HepG2 (cell line): ENCODE data around the gene BSND. TPM values are rescaled to one million over a fixed set of nuclear protein-coding genes. Genes with fewer than 3 reads are reported as not detected.

ENCODE experiments used
- ATAC-seq: fragments of 200-7000 bp; cut with Tn5 transposase; 3 replicates; pipeline ENCODE4 v1.9.1; 2020; ENCODE audit warnings: mild to moderate bottlenecking, moderate library complexity
- BruUV-seq: library from RNA; stranded (reverse); fragments of 400-500 nt; replicated peaks from 2 replicates; lab custom pipeline; 2021; lab: Mats Ljungman, UMichigan
- CTCF ChIA-PET: fragments of 300-600 bp; formaldehyde crosslinking; extraction: SDS; loops from one replicate; lab custom pipeline; 2021; ENCODE audit warnings: low total read pairs, inconsistent platforms, low intra/inter-chr PET ratio; lab: Yijun Ruan, JAX
- POLR2A ChIA-PET: fragments of 350-600 bp; sonication (Branson Sonifier 250); formaldehyde crosslinking; loops from one replicate; lab custom pipeline; 2020; ENCODE audit warnings: antibody characterized with exemption, inconsistent platforms; lab: Yijun Ruan, JAX
- DNase-seq: peaks from one replicate; pipeline ENCODE4 v3.0.0-alpha.2; 2015; ENCODE audit warnings: low spot score
- FAIRE-seq: peaks from 3 replicates; lab custom pipeline; 2011; peaks lifted over from hg19 to GRCh38; lab: Jason Lieb, UNC
- H2AFZ ChIP-seq: one replicate; pipeline ENCODE4 v1.6.1; 2011; ENCODE audit warnings: low read length, inconsistent platforms
- H3K27ac ChIP-seq: fragments of 300-600 bp; 3 replicates; pipeline ENCODE4 v1.8.0; 2011; ENCODE audit warnings: mixed run types, mild to moderate bottlenecking, mixed read lengths, low read length, inconsistent platforms; ENCODE audit not compliant: insufficient read depth; ENCODE audit errors: extremely low read length
- H3K27me3 ChIP-seq, 2 experiments: fragments of 200-600 bp in 1 of 2; 2 replicates in 1 of 2; 3 replicates in 1 of 2; pipeline versions ENCODE4 v1.6.0 to v1.8.0; 2011; ENCODE audit warnings: low read length in 2 of 2, mild to moderate bottlenecking in 2 of 2, moderate library complexity in 2 of 2, inconsistent platforms in 1 of 2; ENCODE audit not compliant: insufficient read depth in 2 of 2, control insufficient read depth in 1 of 2
- H3K36me3 ChIP-seq, 2 experiments: fragments of 200-600 bp in 1 of 2; replicated peaks in 1 of 2; 2 replicates in 1 of 2; 3 replicates in 1 of 2; pipeline versions ENCODE4 v1.5.1 to v1.8.0; 2011; ENCODE audit warnings: low read length in 2 of 2, inconsistent platforms in 1 of 2; ENCODE audit not compliant: insufficient read depth in 2 of 2, control insufficient read depth in 1 of 2
- H3K4me1 ChIP-seq: 2 replicates; pipeline ENCODE4 v1.5.1; 2012; ENCODE audit warnings: low read length, inconsistent platforms; ENCODE audit not compliant: insufficient read depth
- H3K4me2 ChIP-seq: 2 replicates; pipeline ENCODE4 v1.6.0; 2011; ENCODE audit warnings: low read depth, low read length, inconsistent platforms
- H3K4me3 ChIP-seq, 3 experiments: fragments of 200-600 bp in 1 of 3; sonication (generic), shearing (Covaris generic) in 1 of 3; replicated peaks in 1 of 3; 2 replicates each; pipeline ENCODE4 v1.5.1; 2011 to 2016; ENCODE audit warnings: low read length in 3 of 3, inconsistent platforms in 2 of 3, low read depth in 2 of 3, mild to moderate bottlenecking in 2 of 3, control low read depth in 1 of 3, mixed read lengths in 1 of 3; ENCODE audit not compliant: insufficient read depth in 1 of 3
- H3K79me2 ChIP-seq: one replicate; pipeline ENCODE4 v1.6.1; 2011; ENCODE audit warnings: low read length, inconsistent platforms; ENCODE audit not compliant: insufficient read depth
- H3K9ac ChIP-seq: 2 replicates; pipeline ENCODE4 v1.6.0; 2011; ENCODE audit warnings: mild to moderate bottlenecking, low read depth, low read length, inconsistent platforms; ENCODE audit not compliant: insufficient read depth
- H3K9me3 ChIP-seq: 2 replicates; pipeline ENCODE4 v1.5.1; 2012; ENCODE audit warnings: mild to moderate bottlenecking, low read length
- H4K20me1 ChIP-seq: 2 replicates; pipeline ENCODE4 v1.6.0; 2011; ENCODE audit warnings: inconsistent platforms, mild to moderate bottlenecking, low read length, moderate library complexity; ENCODE audit not compliant: insufficient read depth
- ASH2L ChIP-seq: fragments of 300-600, 200-600 bp; sonication (generic); IDR thresholded peaks from 2 replicates; pipeline ENCODE4 v1.7.0; 2017; ENCODE audit warnings: low read depth, mild to moderate bottlenecking, moderate library complexity, mixed read lengths, low read length; ENCODE audit not compliant: insufficient read length
- CCAR2 ChIP-seq: fragments of 200-400 bp; formaldehyde crosslinking; optimal IDR thresholded peaks from 2 replicates; pipeline ENCODE3; 2018; ENCODE audit warnings: low read depth, mild to moderate bottlenecking, low read length, moderate library complexity
- GLI4 ChIP-seq: sonication (generic); formaldehyde crosslinking; IDR thresholded peaks from 2 replicates; pipeline ENCODE4 v1.5.1; 2020; ENCODE audit warnings: missing genetic modification reagents, mild to moderate bottlenecking, moderate library complexity, borderline replicate concordance
- MEIS1 ChIP-seq: sonication (generic); formaldehyde crosslinking; IDR thresholded peaks from 2 replicates; pipeline ENCODE4 v1.9.0; 2021; ENCODE audit warnings: mild to moderate bottlenecking, missing genetic modification reagents, moderate library complexity, borderline replicate concordance
- MTA3 ChIP-seq: sonication (generic); formaldehyde crosslinking; IDR thresholded peaks from 2 replicates; pipeline ENCODE4 v1.4.0; 2020; ENCODE audit warnings: missing genetic modification reagents
- RBM22 ChIP-seq: fragments of 200-400 bp; formaldehyde crosslinking; optimal IDR thresholded peaks from 2 replicates; pipeline ENCODE3; 2017; ENCODE audit warnings: mild to moderate bottlenecking, low read length, moderate library complexity
- RNF219 ChIP-seq: sonication (generic); formaldehyde crosslinking; IDR thresholded peaks from 2 replicates; pipeline ENCODE4 v1.5.0; 2020; ENCODE audit warnings: mild to moderate bottlenecking, missing genetic modification reagents
- SNAPC4 ChIP-seq: sonication (generic); formaldehyde crosslinking; IDR thresholded peaks from 2 replicates; pipeline ENCODE4 v1.4.0; 2020; ENCODE audit warnings: mild to moderate bottlenecking, missing genetic modification reagents
- ZBTB39 ChIP-seq: sonication (generic); formaldehyde crosslinking; IDR thresholded peaks from 2 replicates; pipeline ENCODE4 v1.5.0; 2020; ENCODE audit warnings: missing genetic modification reagents
- ZNF329 ChIP-seq: sonication (generic); formaldehyde crosslinking; IDR thresholded peaks from 2 replicates; pipeline ENCODE4 v1.9.0; 2021; ENCODE audit warnings: low read depth, mild to moderate bottlenecking, missing genetic modification reagents
- ZNF331 ChIP-seq: sonication (generic); formaldehyde crosslinking; IDR thresholded peaks from 2 replicates; pipeline ENCODE4 v1.4.0; 2020; ENCODE audit warnings: missing genetic modification reagents
- ZNF446 ChIP-seq: sonication (generic); formaldehyde crosslinking; IDR thresholded peaks from 2 replicates; pipeline ENCODE4 v1.5.0; 2020; ENCODE audit warnings: mild to moderate bottlenecking, missing genetic modification reagents
- WGBS: methylation state at CpG from one replicate; pipeline ENCODE4 v1.1.6; 2017; ENCODE audit warnings: low lambda C conversion rate; 5-methylcytosine and 5-hydroxymethylcytosine counted together
- in situ Hi-C: cut with HindIII; loops from 2 replicates; pipeline ENCODE4 v1.10.0; 2017; ENCODE audit warnings: low pct_unique_long_range_greater_than_20kb; ENCODE audit not compliant: extremely low pct_ligation_motif_present
- intact Hi-C: fragments of 100-400 bp; cut with micrococcal nuclease; formaldehyde crosslinking; loops from one replicate; pipeline ENCODE4 v1.10.0; 2022; ENCODE audit not compliant: unreplicated experiment
- polyA plus RNA-seq, 8 experiments: library from polyadenylated mRNA; depleted of rRNA in 3 of 8; stranded (reverse) in 7 of 8; unstranded in 1 of 8; fragments of >200 nt; fragmentation: Illumina TruSeq in 4 of 8; extraction: Trizol in 4 of 8; gene quantifications; 2 replicates each; pipeline versions ENCODE4 v1.2.1 to v1.2.3, GENCODE V29; 2011 to 2016; ENCODE audit warnings: low read depth in 4 of 8, missing spikeins in 1 of 8, mixed read lengths in 1 of 8; ENCODE audit not compliant: insufficient read depth in 1 of 8
- total RNA-seq, 5 experiments: library from RNA; depleted of rRNA; stranded (reverse); fragments of >200 nt; fragmentation: Illumina TruSeq; extraction: Trizol; gene quantifications; 2 replicates each; pipeline ENCODE4 v1.2.3, GENCODE V29; 2016; ENCODE audit warnings: low read depth in 1 of 5

Gene BSND
- total and polyA plus RNA-seq, 2 of the 13 experiments (the other 11 are each of a cell fraction or from before 2014, with no cell fraction given): not detected

GRCh38 chr1:55034476-55035133, 35.9 kb downstream of the BSND start:
- H2AFZ ChIP-seq: no peak overlapping the region
- no peak for TF ChIP-seq GLI4 (CRISPR knock-in tag)
- TF ChIP-seq ZNF329 (CRISPR knock-in tag): no peak
- TF ChIP-seq ZNF446: no peak
- TF ChIP-seq SNAPC4 (CRISPR knock-in tag): no peak
- no peak for TF ChIP-seq ASH2L
- TF ChIP-seq MTA3 (CRISPR knock-in tag): no peak
- TF ChIP-seq ZBTB39 (CRISPR knock-in tag): no peak
- TF ChIP-seq MEIS1 (CRISPR knock-in tag): no peak
- no peak for TF ChIP-seq RBM22
- TF ChIP-seq RNF219 (CRISPR knock-in tag): no peak
- TF ChIP-seq ZNF331: no peak
- no peak for TF ChIP-seq CCAR2
- 82% methylated on average over 4 of the region's 6 CpGs for WGBS
- no peak overlapping the region for H3K27ac ChIP-seq
- intact Hi-C loops: no loop called here
- no peaks in the 10 kb centered on the region for H3K36me3 ChIP-seq
- no peak overlapping the region for H3K4me3 ChIP-seq
- ChIA-PET CTCF (no interaction called here), POLR2A (interaction anchor here (0.7 kb wide), 1 partner anchor 12 kb away, joined by 3 read pairs; no protein-coding TSS in a partner anchor)
- BruUV-seq: no TSS peak
- FAIRE-seq (no peak), ATAC-seq (no peak), DNase-seq (no peak)
- H3K4me2 ChIP-seq: no peak overlapping the region
- no peaks in the 10 kb centered on the region for H3K9me3 ChIP-seq
- H4K20me1 ChIP-seq: no peaks in the 10 kb centered on the region
- no peak overlapping the region for H3K9ac ChIP-seq
- peaks cover 0 to 14% of the 10 kb centered on the region in 2 experiments; a peak in 2 of 5 replicates for H3K27me3 ChIP-seq
- in situ Hi-C loops: no loop called here
- peaks cover 5% of the 10 kb centered on the region for H3K79me2 ChIP-seq
- peaks cover 70% of the 10 kb centered on the region for H3K4me1 ChIP-seq
